WTC11 (cell line): Measurements from ENCODE around the gene IFT52. TPM values are rescaled to one million over a fixed set of nuclear protein-coding genes. Genes with fewer than 3 reads are reported as not detected.

Source experiments
- ATAC-seq: fragments of 200-7000 bp; cut with Tn5 transposase; 2 replicates; pipeline ENCODE4 v1.10.0; 2021; ENCODE audit warnings: mild to moderate bottlenecking, moderate library complexity
- CTCF ChIA-PET: fragments of 300-600 bp; sonication (Branson Sonifier 250); formaldehyde crosslinking; loops from one replicate; lab custom pipeline; 2021; ENCODE audit warnings: antibody characterized with exemption; lab: Charles Lee
- POLR2A ChIA-PET: fragments of 350-600 bp; sonication (Branson Sonifier 250); formaldehyde crosslinking; loops from one replicate; lab custom pipeline; 2021; ENCODE audit warnings: antibody characterized with exemption; lab: Charles Lee
- DNase-seq: peaks from one replicate; pipeline ENCODE4 v3.0.0; 2021; ENCODE audit warnings: low spot score
- H3K27ac Mint-ChIP-seq: 2 replicates; pipeline ENCODE4 v1.8.0; 2021; ENCODE audit warnings: mixed read lengths
- H3K27me3 Mint-ChIP-seq: 2 replicates; pipeline ENCODE4 v1.8.0; 2021; ENCODE audit warnings: low read depth, mild to moderate bottlenecking, moderate library complexity, mixed read lengths
- H3K36me3 Mint-ChIP-seq: 2 replicates; pipeline ENCODE4 v1.8.0; 2021; ENCODE audit warnings: mixed read lengths
- H3K4me1 Mint-ChIP-seq: 2 replicates; pipeline ENCODE4 v1.8.0; 2022; ENCODE audit warnings: mixed read lengths
- H3K4me3 Mint-ChIP-seq: 2 replicates; pipeline ENCODE4 v1.8.0; 2021; ENCODE audit warnings: mild to moderate bottlenecking, moderate library complexity, mixed read lengths
- H3K9me3 Mint-ChIP-seq: 2 replicates; pipeline ENCODE4 v1.8.0; 2021; ENCODE audit warnings: mixed read lengths
- ARID4B ChIP-seq: sonication (generic); formaldehyde crosslinking; IDR thresholded peaks from 2 replicates; pipeline ENCODE4 v1.8.0; 2023; ENCODE audit warnings: missing genetic modification reagents, mild to moderate bottlenecking, borderline replicate concordance
- ATF2 ChIP-seq: sonication (generic); formaldehyde crosslinking; IDR thresholded peaks from 2 replicates; pipeline ENCODE4 v1.8.1; 2022; ENCODE audit warnings: low read depth, missing genetic modification reagents, borderline replicate concordance
- E2F5 ChIP-seq: sonication (generic); formaldehyde crosslinking; IDR thresholded peaks from 2 replicates; pipeline ENCODE4 v1.8.1; 2022; ENCODE audit warnings: mild to moderate bottlenecking, moderate library complexity, missing genetic modification reagents
- EMX1 ChIP-seq: fragments of 250-450 bp; sonication (Bioruptor Pico); IDR thresholded peaks from 2 replicates; pipeline ENCODE4 v1.8.0; 2021; ENCODE audit warnings: mild to moderate bottlenecking
- FOXJ3 ChIP-seq: sonication (generic); formaldehyde crosslinking; IDR thresholded peaks from 2 replicates; pipeline ENCODE4 v1.9.0; 2021; ENCODE audit warnings: missing genetic modification reagents, mild to moderate bottlenecking, borderline replicate concordance
- GTF2I ChIP-seq: fragments of 250-450 bp; sonication (Bioruptor Pico); conservative IDR thresholded peaks from 2 replicates; pipeline ENCODE4 v1.4.0; 2021; ENCODE audit warnings: mild to moderate bottlenecking
- IRF2 ChIP-seq: sonication (generic); formaldehyde crosslinking; IDR thresholded peaks from 2 replicates; pipeline ENCODE4 v1.8.0; 2022; ENCODE audit warnings: low read depth, missing genetic modification reagents, borderline replicate concordance
- MLX ChIP-seq: sonication (generic); formaldehyde crosslinking; IDR thresholded peaks from 2 replicates; pipeline ENCODE4 v1.8.1; 2023; ENCODE audit warnings: mild to moderate bottlenecking, missing genetic modification reagents, moderate library complexity
- MYBL2 ChIP-seq: sonication (generic); formaldehyde crosslinking; IDR thresholded peaks from 2 replicates; pipeline ENCODE4 v1.8.1; 2023; ENCODE audit warnings: mild to moderate bottlenecking, moderate library complexity, missing genetic modification reagents
- RORB ChIP-seq: fragments of 250-450 bp; sonication (Bioruptor Pico); IDR thresholded peaks from 2 replicates; pipeline ENCODE4 v1.9.0; 2021; ENCODE audit warnings: mild to moderate bottlenecking
- SP1 ChIP-seq: sonication (generic); formaldehyde crosslinking; conservative IDR thresholded peaks from 2 replicates; pipeline ENCODE4 v1.8.1; 2022; ENCODE audit warnings: missing genetic modification reagents
- ZNF317 ChIP-seq: sonication (generic); formaldehyde crosslinking; IDR thresholded peaks from 2 replicates; pipeline ENCODE4 v1.8.1; 2023; ENCODE audit warnings: low read depth, mild to moderate bottlenecking, moderate library complexity, missing genetic modification reagents, borderline replicate concordance
- total RNA-seq: library from RNA; stranded (reverse); gene quantifications from 3 replicates; pipeline ENCODE4 v1.2.3, GENCODE V29; 2021
- TF ChIP-seq, protein P1 (sequence below): sonication (generic); formaldehyde crosslinking; IDR thresholded peaks from 2 replicates; pipeline ENCODE4 v1.8.1; 2023; ENCODE audit warnings: mild to moderate bottlenecking, missing genetic modification reagents, moderate library complexity
- TF ChIP-seq, protein P2 (sequence below): fragments of 250-450 bp; sonication (Bioruptor Pico); IDR thresholded peaks from 2 replicates; pipeline ENCODE4 v2.1.2; 2022; ENCODE audit warnings: mild to moderate bottlenecking, moderate library complexity
- TF ChIP-seq, protein P3 (sequence below): fragments of 250-450 bp; sonication (Bioruptor Pico); IDR thresholded peaks from 2 replicates; pipeline ENCODE4 v1.9.0; 2021; ENCODE audit warnings: moderate library complexity, mild to moderate bottlenecking, inconsistent platforms, borderline replicate concordance

IFT52 gene
- total RNA-seq, 1 experiment from 2014 or later: 27.5 TPM

DNA sequence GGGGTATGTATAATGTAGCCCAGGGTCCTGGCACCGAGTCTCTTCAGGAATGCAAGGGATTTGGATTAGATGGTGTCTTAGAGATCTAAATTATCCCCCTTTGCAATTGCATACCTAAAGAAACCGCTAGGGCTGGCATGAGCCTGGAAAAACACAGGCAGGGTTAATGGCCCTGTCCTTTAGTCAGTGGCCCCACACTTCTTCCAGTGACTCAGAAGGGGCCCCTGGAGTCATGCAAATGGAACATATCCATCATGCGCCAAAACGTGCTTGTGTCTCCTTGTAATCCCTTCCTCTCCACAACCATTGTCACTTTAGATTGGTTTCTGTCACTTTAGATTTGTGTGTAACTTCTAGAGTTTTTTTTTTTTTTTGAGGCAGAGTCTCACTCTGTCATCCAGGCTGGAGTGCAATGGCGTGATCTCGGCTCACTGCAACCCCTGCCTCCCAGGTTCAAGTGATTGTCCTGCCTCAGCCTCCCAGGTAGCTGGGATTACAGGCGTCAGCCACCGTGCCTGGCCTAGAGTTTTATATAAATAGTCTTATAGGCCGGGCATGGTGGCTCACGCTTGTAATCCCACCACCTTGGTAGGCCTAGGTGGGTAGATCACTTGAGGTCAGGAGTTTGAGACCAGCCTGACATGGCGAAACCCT is 67.5 kb downstream of the IFT52 start:
- no peak for TF ChIP-seq MYBL2 (CRISPR knock-in tag)
- TF ChIP-seq, protein P1, sequence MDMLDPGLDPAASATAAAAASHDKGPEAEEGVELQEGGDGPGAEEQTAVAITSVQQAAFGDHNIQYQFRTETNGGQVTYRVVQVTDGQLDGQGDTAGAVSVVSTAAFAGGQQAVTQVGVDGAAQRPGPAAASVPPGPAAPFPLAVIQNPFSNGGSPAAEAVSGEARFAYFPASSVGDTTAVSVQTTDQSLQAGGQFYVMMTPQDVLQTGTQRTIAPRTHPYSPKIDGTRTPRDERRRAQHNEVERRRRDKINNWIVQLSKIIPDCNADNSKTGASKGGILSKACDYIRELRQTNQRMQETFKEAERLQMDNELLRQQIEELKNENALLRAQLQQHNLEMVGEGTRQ (CRISPR knock-in tag): no peak
- no peak for TF ChIP-seq ARID4B
- no peak for TF ChIP-seq ATF2 (CRISPR knock-in tag)
- no peak for TF ChIP-seq GTF2I (CRISPR knock-in tag)
- TF ChIP-seq, protein P2, sequence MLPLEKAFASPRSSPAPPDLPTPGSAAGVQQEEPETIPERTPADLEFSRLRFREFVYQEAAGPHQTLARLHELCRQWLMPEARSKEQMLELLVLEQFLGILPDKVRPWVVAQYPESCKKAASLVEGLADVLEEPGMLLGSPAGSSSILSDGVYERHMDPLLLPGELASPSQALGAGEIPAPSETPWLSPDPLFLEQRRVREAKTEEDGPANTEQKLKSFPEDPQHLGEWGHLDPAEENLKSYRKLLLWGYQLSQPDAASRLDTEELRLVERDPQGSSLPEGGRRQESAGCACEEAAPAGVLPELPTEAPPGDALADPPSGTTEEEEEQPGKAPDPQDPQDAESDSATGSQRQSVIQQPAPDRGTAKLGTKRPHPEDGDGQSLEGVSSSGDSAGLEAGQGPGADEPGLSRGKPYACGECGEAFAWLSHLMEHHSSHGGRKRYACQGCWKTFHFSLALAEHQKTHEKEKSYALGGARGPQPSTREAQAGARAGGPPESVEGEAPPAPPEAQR (CRISPR knock-in tag): no peak
- no peak for TF ChIP-seq ZNF317
- TF ChIP-seq IRF2 (CRISPR knock-in tag): no peak
- TF ChIP-seq, protein P3, sequence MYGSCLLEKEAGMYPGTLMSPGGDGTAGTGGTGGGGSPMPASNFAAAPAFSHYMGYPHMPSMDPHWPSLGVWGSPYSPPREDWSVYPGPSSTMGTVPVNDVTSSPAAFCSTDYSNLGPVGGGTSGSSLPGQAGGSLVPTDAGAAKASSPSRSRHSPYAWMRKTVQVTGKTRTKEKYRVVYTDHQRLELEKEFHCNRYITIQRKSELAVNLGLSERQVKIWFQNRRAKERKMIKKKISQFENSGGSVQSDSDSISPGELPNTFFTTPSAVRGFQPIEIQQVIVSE (CRISPR knock-in tag): no peak
- no peak for TF ChIP-seq EMX1
- no peak for TF ChIP-seq RORB (CRISPR knock-in tag)
- no peak for TF ChIP-seq FOXJ3
- no peak for TF ChIP-seq MLX (CRISPR knock-in tag)
- no peak for TF ChIP-seq E2F5 (CRISPR knock-in tag)
- TF ChIP-seq SP1: no peak
- no peaks in the 10 kb centered on the region for H3K36me3 Mint-ChIP-seq
- CTCF ChIA-PET: interaction anchor here (0.7 to 1.5 kb wide), 4 partner anchors 9 to 320 kb away, joined by 3 to 4 read pairs (median 3); partner anchors contain the start of gene IFT52
- no peak for ATAC-seq
- H3K4me1 Mint-ChIP-seq: peaks cover 7% of the 10 kb centered on the region; the same call in 1 of the 2 replicates
- DNase-seq: no peak
- H3K4me3 Mint-ChIP-seq: peak overlapping the region; percentile 93
- peak overlapping the region; percentile 92 for H3K27ac Mint-ChIP-seq
- POLR2A ChIA-PET: no interaction called here
- no peaks in the 10 kb centered on the region; the same call in 1 of the 2 replicates for H3K27me3 Mint-ChIP-seq
- no peaks in the 10 kb centered on the region for H3K9me3 Mint-ChIP-seq
